Fibroblast of villous mesenchyme (primary cell): ENCODE data around the gene HMBS. TPM values are rescaled to one million over a fixed set of nuclear protein-coding genes. Genes with fewer than 3 reads are reported as not detected.

Experiments
- DNase-seq: peaks from one replicate; pipeline ENCODE4 v3.0.0-alpha.2; 2010; ENCODE audit warnings: low read depth
- H3K4me3 ChIP-seq: 2 replicates; pipeline ENCODE4 v1.5.1; 2011; ENCODE audit warnings: low read depth, mild to moderate bottlenecking, low read length
- CTCF ChIP-seq: IDR thresholded peaks from 2 replicates; pipeline ENCODE4 v1.5.1; 2012; ENCODE audit warnings: low read depth, mild to moderate bottlenecking, low read length; ENCODE audit not compliant: insufficient read depth
- total RNA-seq: library from RNA; depleted of rRNA; stranded (reverse); fragments of >200 nt; gene quantifications from 2 replicates; pipeline ENCODE4 v1.2.3, GENCODE V29; 2012

HMBS gene
- total RNA-seq, 1 donor = 11.2 TPM

GRCh38 chr11:119110439-119110838, 25.8 kb downstream of the HMBS start:
- DNase-seq = no peak
- TF ChIP-seq CTCF = no peak
- no peak overlapping the region for H3K4me3 ChIP-seq

- no peak overlapping the region for H3K4me3 ChIP-seq
- no peak for TF ChIP-seq CTCF
- no peak for DNase-seq
Measured at GRCh38 chr11:119111361-119111925, 26.8 kb downstream of the HMBS start.

- no peak for TF ChIP-seq CTCF
- H3K4me3 ChIP-seq = no peak overlapping the region
- DNase-seq = no peak
Measured at GRCh38 chr11:119112314-119113020, 27.8 kb downstream of the HMBS start.

- no peak overlapping the region for H3K4me3 ChIP-seq
- no peak for TF ChIP-seq CTCF
- no peak for DNase-seq
Measured at GRCh38 chr11:119113716-119114115, 29.0 kb downstream of the HMBS start.

GRCh38 chr11:119114351-119114750, 29.7 kb downstream of the HMBS start:
- no peak for TF ChIP-seq CTCF
- DNase-seq = no peak
- no peak overlapping the region for H3K4me3 ChIP-seq

GRCh38 chr11:119115484-119116234, 31.0 kb downstream of the HMBS start:
- peak; percentile 41 for DNase-seq
- TF ChIP-seq CTCF = no peak
- no peak overlapping the region for H3K4me3 ChIP-seq
